GM19468 (cell line): ENCODE data around the gene LSM14B.
"Not testable (repeated sequence)": the region's sequence is repeated elsewhere in the genome, so short reads cannot be mapped to it uniquely, and the experiment has no call there.

Experiments
- ATAC-seq: cut with Tn5 transposase; IDR thresholded peaks from one replicate; pipeline ENCODE4 v1.9.1; 2021; ENCODE audit warnings: mild to moderate bottlenecking, moderate library complexity, moderate number of reproducible peaks; ENCODE audit not compliant: unreplicated experiment; ENCODE audit errors: extremely low read depth

The LSM14B gene

DNA sequence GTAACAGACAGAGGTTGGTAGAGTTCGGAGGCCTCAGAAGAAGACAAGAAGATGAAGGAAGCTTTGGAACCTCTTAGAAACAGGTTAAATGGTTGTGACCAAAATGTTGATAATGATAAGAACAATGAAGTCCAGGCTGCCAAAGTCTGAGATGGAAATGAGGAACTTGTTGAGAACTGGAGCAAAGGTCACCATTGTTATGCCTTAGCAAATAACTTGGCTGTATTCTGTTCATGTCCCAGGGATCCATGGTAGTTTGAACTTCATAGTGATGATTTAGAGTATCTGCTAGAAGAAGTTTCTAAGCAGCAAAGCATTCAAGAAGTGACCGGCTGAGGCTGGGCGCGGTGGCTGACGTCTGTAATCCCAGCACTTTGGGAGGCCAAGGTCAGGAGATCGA is 11.1 kb upstream of the LSM14B start:
- no peak for ATAC-seq

DNA sequence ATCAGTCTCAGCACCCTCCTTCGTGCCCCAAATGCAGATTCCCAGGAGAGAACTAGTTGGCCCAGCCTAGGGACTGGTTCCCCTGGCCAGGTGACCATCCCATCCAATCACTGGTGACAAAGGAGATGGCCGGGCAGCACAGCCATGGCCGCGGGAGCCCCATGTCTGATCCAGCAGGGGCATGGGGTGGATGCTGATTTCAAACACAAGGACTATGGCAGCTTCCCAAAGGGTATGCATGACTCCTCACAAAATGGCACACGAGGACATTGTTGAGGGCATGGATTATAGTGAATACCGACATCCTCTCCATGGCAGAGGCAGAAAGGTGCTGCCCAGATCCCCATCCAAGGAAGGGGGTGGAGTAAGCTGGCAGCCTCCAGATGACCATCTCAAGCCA is 9.9 kb upstream of the LSM14B start:
- ATAC-seq: no peak

DNA sequence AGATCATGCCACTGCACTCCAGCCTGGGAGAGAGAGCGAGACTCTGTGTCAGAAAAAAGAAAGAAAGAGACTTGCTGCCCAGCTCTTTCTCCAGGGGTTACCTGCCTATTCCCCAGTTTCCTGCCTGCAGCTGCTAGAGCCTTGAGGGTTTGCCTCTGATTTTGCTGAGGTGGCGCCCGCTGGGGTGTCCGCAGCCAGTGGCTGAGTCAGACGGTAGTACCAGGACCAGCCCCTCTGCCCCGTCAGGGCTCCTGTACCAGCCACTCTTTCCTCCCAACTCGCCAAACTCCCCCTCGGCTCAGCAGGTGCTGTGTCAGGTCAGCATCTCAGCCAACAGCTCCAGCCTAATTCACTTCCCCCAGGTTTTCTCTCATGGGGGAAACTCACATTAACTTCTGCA is 7.4 kb upstream of the LSM14B start:
- no peak for ATAC-seq

DNA sequence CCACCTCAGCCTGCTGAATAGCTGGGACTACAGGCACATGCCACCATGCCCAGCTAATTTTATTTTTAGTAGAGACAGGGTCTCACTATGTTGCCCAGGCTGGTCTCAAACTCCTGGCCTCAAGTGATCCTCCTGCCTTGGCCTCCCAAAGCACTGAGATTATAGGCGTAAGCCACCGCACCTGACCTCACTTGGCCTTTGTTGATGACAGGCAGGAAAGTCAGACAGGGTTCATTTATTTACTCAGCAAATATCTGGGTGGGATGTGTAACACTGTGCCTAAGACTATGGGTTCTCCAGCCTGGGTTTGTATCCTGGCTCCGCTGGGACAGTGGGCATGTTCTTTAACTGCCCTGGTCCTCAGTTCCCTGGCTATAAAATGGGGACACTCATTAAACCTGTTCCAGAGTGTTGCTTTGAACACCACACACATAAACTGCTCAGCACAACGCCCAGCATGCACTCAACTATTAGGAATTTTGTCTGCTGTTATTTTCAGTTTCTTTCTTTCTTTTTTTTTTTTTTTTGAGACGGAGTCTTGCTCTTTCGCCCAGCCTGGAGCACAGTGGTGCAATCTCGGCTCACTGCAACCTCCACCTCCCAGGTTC is 6.4 kb upstream of the LSM14B start:
- not testable (repeated sequence) for ATAC-seq

DNA sequence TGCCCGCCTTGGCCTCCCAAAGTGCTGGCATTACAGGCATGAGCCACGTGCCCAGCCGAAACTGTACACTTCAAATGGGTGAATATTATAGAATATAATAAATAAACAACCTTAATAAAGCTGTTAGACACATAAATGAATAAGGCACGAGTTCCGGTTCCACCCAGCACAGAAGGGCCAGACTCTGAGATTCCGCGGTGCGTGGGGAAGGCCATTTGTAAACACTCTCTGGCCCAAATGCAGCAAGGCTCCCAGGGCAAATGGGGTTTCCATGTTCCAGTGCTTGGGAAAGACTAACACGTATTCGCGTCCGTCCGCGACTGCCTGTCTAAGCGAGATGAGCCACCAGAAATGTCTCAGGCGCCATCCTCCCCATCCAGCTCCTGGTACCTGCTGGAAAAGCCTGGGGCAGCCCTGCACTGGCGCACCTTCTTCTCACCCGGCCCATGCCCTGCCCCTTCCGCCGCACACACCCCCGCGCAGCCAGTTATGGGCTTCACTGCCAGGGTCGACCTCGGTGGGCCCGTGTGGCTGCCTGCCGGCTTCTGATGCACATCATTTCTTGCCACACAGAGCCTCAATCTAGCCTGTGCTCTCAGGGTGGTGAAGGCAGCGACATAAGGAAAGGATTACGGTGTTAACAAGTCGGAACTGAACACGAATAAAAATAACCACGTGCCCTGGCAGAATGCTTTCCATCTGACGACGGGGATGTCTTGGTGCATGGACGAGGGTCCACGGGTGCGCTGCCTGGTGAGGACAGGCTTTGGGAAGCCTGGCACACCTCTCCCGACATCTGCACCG is 5.5 kb upstream of the LSM14B start:
- no peak for ATAC-seq

DNA sequence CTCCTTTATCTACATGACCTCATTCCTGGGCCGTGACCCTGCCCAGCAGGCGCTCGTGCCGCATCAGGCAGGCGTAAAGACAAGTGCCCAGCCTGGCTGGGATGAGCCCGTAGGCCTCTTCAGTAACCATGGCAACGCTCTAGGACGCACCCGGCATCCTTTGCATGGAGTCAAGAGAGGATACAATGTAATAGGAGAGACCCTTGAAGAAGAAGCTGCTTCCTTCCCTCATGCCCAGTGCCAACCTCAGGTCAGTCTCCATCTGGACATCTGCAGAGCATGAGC is 5.0 kb upstream of the LSM14B start:
- ATAC-seq: no peak

DNA sequence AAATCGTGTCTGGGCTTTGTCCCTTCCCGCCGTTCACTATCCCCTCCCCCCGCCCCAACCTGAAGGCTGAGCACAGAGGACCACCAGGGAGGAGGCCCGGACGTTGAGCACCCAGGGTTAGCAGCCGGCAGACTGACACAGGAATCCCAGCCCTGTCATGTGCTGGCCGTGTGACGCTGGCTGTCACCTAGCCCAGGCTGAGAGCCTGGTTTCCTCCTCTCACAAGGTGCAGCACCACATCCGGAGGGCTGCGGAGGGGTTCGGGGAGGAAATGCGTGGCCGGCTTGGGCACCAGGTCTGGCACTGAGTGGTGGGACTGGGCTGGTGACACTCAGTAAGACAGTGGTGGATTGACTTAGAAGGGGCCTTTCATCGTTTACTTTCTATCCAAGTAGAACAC is 4.6 kb upstream of the LSM14B start:
- no peak for ATAC-seq

DNA sequence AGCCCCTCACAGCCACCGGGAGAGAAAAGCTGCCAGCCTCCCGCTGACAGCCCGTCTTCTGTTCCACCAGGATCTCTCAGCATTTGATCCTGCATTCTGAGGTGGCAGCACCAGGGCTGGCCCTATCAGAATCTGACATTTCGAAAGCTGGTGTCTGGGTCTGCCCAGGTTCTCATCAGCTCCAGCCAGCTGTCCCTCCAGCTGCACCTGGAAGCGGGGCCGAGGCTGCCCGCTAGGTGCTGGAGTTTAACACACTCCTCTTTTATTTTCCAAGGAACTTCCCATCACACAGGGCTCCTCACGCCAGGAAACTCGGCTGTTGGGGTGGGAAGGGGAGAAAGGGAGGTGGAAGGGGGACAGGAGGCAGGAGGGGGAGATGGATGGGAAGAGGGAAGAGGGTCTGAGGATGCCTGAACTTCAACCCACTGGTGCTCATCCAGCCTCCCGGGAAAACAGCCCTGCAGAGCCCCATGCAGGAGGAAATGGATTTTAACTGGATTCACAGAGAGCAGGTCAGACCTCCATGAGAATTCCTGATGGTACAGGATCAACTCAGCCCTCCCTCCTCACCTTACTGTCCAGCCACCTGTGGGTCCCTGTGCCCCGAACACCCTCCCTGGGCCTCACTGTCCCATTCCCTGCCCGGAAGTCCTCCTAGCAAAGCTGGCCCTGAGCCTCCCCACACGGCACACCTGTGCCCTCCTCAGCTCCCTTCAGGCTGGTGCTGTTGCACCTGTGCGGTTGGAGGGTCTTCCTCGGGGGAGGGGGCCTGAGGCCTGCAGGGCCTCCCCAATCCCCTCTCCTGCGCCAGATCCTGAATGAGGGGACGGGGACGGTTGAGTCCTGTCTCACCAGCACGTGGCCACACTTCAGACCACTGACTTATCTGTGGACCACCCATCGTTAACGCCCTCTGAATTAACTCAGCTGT is 3.9 kb upstream of the LSM14B start:
- ATAC-seq: no peak

DNA sequence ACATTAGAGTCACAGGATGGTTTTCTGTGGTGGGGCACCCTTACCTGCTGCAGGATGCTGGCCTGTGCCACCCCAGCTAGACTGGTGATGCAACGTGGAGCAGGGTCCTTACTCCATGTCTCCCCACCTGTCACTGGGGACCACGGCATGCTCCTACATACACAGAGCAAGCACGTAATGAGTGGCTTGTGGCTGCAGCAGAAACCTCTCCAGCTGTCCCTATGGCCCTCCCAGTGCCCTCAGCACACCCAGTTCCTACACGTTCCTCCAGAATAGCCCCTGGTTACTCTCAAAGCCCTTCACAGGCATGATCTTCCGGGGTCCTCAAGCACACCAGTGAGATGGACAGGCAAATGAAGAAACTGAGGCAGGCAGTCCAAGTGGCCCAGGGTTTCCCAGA is 3.2 kb upstream of the LSM14B start:
- ATAC-seq: no peak

DNA sequence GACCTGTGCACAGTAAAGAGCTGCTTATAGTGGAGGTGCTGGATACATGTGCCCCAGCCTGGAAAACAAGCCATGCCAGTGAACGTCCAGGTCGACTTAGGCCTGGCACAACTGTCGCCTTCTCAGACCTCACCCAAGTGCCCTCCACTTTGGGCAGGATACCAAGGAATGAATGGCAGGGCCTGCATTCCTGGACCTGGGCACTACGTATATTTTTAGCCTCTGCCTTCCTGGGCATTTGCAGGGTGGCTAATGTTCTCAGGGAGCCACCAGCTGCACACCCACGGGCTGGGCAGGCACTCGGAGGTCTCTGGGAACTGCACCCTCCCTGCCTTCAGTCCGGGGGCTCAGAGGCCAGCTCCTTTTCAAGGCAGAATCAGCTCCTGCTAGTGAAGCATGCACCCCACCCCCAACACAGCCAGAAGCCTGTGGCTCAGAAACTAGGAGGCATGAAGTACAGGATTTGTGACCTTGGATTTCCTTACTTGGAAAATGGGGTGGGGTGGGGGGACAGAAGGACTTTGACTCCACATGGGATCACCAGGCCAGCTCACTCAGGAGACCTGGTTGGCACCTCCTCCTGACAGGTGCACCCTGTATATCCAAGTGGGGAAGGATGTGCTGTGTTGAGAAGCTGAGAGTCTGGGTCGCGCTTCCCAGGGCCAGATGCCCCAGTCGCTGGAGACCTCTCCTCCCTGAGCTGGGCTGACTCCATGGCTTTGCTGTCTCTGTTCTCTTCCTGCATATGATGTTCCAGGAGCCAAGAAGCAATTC is 2.5 kb upstream of the LSM14B start:
- ATAC-seq: no peak

DNA sequence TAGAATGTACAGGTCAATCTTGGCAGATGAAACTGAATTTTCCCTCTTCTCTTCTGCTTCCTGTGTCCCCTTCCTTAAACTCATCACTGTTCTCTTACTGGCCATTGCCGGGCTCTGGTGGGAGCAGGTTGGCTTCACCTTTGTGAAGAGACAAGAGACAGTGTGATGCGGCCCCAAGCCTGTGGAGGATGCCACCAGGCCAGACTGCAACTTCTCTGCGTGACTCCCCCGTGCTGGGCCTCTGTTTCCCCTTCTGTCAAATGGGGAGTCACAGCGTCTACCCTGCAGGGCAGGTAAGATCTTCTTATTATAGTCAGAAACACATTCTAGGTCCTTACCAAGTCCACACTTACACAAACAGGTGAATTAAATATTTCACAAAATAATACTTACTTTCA is 1.9 kb upstream of the LSM14B start:
- no peak for ATAC-seq

DNA sequence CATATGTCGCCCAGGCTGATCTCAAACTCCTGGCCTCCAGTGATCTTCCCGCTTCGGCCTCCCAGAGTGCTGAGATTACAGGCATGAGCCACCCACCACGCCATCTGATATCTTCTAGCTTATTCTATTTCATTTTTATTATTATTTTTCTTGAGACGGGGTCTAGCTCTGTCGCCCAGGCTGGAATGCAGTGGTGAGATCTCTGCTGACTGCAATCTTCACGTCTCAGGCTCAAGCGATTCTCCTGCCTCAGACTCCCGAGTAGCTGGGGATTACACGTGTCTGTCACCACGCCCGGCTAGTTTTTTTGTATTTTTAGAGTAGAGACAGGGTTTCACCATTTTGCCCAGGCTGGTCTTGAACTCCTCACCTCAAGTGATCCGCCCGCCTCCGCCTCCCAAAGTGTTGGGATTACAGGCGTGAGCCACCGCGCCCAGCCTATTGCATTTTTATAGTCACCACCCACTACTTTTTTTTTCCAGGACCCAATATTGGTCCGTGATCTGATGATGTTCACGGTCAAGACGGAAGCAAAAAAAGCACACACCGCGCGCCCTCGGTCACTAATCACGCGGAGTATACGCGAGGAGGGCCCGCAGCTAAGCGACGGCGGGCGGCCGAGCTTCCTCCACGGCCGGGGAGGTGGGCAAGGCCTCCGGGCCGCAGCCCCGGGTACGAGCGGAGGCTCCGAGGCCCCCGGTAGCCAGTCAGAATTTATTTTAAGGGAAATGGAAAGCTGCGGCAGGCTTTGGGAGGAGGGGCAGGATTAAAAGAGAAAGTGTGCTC is 1.1 kb upstream of the LSM14B start:
- peak; percentile 3 for ATAC-seq

DNA sequence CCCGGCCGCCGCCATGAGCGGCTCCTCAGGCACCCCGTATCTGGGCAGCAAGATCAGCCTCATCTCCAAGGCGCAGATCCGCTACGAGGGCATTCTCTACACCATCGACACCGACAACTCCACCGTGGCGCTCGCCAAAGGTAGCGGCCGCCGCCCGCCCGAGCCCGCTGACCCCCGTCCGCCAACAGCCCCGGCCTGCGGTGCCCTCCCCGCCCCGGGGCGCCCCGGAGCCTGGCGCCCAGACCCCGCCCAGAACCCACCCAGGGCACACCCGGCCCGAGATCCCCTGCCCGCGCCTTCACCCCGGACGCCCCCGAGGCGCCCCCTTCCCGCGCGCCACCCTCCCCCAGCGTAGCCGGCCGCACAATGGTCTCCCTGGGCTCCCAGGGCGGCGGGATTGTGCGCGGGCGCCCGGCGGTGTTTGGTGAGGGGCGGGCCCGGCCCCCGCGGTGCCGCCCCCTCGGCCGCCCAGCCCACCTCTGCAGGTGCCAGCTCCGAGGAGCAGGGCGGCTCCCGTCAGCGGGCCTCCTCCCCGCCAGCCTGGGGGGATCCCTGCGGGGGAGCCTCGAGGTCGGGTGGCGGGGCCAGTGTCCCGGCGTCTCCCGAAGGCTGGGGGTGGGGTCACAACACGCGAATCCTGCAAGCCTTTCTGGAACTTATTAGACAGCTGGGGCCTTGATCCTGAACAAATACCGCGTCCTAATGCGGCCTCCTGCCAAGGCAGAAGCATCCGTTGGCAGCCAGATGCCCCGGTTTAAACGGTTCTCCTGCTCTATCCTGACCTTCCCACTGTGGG is 577 bp downstream of the LSM14B start:
- ATAC-seq: no peak

DNA sequence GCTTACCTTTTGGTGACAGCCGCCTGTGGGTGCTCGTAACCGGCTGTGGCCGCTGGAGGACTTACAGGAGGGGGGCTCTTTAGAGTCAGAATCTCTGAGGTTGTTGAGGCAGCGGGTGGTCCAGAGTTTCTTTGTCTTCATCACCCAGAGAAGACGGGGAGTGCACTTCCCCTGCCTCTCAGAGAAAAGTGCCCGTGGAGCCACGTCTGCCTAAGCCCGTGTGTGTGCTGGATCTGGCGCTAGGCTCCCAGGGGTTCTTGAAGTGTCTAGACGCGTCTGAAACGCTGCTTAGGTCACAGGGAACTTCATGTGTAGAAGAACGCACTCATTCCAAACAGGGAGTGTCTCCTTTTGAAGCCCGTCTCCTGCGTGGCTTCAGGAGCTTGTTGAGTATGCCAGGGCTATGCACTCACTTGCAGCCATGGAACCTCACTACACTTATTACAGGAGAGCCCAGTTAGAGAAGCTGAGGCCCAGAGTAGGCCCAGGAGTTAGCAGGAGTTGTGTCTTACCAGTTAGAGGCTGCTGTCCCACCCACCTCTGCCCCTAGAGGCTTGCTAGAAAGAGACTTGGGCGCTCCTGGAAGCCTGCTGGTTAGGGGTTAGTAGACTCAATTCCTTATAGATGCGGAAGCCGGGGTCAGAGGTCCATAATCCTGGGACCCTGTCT is 1.3 kb downstream of the LSM14B start:
- no peak for ATAC-seq

DNA sequence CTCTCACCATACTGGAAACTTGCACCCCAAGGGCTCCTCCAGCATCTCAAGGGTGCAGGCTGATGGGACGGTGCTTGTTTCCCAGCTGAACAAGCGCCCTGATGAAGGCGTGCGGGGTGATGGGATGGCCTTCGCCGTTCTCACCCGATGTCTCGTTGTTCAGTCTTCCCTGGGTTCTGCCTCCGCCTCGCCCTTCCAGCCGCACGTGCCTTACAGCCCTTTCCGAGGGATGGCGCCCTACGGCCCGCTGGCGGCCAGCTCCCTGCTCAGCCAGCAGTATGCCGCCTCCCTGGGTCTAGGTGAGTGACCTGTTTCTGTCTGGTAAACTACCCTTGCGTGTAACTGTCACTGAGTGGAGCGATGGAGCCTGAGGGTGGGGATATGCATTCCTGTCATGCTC is 3.9 kb downstream of the LSM14B start:
- ATAC-seq: no peak

DNA sequence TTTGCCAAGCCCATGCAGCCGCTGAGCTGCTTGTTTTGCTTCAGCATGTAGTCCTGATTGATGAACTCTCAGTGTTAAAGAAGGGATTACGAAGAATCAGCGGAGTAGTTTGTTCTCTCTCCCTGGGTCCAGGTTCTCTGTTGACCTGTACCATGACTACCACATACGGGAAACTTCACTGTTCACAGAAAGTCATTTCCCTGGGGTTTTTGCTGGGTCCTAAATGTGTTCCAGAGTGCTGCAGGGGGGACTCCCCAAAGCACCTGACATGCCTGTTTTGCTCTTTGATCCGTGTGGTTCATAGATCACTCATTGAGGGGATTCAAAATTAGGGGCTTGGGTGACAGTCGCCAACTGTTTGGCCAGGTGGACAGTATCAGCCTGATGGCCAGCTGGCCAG is 5.5 kb downstream of the LSM14B start:
- ATAC-seq: no peak

DNA sequence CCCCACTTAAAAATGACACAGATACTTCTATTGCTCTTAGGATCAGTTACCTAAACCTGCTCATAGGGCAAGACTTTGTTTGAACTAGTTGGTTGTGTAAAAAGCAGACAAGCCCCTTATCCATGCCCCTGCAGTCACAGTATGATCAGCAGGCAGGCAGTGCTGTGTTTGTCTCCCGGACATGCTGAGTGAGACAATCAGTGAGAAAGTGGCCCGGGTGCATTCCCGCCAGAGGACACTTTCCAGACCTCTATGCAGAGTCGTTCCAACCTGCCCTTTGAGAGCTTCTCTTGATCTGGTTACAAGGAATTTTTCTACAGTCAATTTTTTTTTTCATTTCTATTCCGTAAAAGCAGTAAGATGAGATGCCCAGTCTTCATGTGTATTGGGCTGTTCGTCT is 6.2 kb downstream of the LSM14B start:
- no peak for ATAC-seq

DNA sequence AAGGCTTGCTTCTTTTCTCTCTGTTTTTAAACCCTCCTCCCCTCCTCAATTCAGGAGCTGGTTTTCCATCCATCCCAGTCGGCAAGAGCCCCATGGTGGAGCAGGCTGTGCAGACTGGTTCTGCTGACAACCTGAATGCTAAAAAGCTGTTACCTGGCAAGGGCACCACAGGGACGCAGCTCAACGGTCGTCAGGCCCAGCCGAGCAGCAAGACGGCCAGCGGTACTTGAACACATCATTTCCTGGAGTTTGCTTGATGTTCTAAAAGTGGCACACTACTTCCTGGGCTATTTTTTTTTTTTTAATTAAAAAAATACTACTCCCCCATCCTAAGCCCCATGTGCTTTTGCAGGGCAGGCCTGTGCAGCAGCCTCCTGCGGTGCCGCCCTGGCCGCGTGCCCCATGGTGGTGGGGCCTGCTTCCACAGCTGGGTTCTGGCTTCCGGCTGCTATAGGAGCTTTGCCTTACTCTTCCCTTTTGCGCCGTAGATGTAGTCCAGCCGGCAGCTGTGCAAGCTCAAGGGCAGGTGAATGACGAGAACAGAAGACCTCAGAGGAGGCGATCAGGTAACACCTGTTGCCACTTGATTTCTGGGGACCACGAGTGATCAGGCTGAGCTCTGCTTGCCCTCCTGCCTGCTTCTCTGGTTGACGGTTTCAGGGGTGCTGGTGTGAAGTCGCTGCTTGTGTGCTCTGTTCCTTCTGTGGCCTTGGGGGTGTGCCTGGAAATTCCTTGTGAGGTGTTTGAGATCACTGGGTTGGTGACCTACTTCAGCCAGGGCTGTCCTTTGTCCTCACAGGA is 7.7 kb downstream of the LSM14B start:
- ATAC-seq: no peak
